Omental fat pad (tissue), 4 donors: Measurements from ENCODE around the gene ZFHX3. TPM values are rescaled to one million over a fixed set of nuclear protein-coding genes. Genes with fewer than 3 reads are reported as not detected.
"Not testable (repeated sequence)": the region's sequence is repeated elsewhere in the genome, so short reads cannot be mapped to it uniquely, and the experiment has no call there.

Experiments used
- ATAC-seq: fragments of 150-250 bp; one replicate; pipeline ENCODE4 v1.9.1; 2016; ENCODE audit warnings: mild to moderate bottlenecking, moderate library complexity; ENCODE audit not compliant: low FRiP score
- DNase-seq: peaks from one replicate; pipeline ENCODE4 v3.0.0-alpha.2; 2019; ENCODE audit warnings: low spot score
- total RNA-seq, 4 donors: library from RNA; depleted of rRNA; stranded (reverse); fragments of >200 nt; gene quantifications; one replicate each; pipeline ENCODE4 v1.1.0, GENCODE V29; 2016
- TF ChIP-seq, protein P1 (sequence below), 3 donors: fragments of 450-650 bp; IDR thresholded peaks; one replicate each; pipeline ENCODE4 v1.5.1; 2016 to 2017; ENCODE audit warnings: antibody characterized with exemption in 3 of 3, mild to moderate bottlenecking in 3 of 3, moderate library complexity in 2 of 3

The ZFHX3 gene
- total RNA-seq, 4 donors from 2014 or later, result 11.8 to 35.2 (median 13.7) TPM

DNA sequence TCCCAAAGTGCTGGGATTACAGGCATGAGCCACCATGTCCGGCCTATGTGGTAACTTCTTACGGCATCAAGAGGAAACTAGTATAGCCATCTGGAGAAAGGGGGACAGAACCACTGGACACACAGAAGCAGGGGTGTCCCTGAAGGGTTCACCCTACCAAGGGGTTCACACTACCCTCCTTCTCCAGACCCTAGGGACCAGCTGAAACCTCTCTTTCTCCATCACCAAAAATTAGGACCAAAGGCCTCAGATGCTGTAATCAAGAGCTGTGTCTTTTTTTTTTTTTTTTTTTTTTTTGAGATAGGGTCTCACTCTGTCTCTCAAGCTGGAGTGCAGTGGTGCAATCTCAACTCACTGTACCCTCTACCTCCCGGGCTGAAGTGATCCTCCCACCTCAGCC lies 33.2 kb downstream of the ZFHX3 start:
- ATAC-seq, result no peak
- TF ChIP-seq, protein P1, sequence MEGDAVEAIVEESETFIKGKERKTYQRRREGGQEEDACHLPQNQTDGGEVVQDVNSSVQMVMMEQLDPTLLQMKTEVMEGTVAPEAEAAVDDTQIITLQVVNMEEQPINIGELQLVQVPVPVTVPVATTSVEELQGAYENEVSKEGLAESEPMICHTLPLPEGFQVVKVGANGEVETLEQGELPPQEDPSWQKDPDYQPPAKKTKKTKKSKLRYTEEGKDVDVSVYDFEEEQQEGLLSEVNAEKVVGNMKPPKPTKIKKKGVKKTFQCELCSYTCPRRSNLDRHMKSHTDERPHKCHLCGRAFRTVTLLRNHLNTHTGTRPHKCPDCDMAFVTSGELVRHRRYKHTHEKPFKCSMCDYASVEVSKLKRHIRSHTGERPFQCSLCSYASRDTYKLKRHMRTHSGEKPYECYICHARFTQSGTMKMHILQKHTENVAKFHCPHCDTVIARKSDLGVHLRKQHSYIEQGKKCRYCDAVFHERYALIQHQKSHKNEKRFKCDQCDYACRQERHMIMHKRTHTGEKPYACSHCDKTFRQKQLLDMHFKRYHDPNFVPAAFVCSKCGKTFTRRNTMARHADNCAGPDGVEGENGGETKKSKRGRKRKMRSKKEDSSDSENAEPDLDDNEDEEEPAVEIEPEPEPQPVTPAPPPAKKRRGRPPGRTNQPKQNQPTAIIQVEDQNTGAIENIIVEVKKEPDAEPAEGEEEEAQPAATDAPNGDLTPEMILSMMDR (IDR thresholded peaks at IDR 0.05), result no peak
- DNase-seq, result no peak

DNA sequence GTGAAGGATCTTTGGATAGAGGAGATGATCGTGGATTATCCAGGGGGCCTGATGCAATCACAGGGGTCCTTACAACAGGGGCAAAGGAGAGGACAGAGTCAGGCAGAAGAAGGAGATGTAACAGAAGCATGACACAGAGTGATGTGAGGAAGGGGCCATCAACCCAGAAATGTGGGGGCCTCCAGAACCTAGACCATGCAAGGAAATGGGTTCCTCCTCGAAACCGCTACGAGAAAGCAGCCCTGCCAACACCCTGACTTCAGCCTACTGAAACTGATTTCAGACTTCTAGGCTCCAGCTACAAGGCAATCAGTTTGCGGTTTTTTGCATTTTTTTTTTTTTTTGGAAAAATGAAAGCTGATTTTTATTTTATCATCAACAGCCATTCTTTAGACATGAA lies 34.0 kb downstream of the ZFHX3 start:
- TF ChIP-seq, protein P1 (IDR thresholded peaks at IDR 0.05), result no peak
- no peak for ATAC-seq
- no peak for DNase-seq

DNA sequence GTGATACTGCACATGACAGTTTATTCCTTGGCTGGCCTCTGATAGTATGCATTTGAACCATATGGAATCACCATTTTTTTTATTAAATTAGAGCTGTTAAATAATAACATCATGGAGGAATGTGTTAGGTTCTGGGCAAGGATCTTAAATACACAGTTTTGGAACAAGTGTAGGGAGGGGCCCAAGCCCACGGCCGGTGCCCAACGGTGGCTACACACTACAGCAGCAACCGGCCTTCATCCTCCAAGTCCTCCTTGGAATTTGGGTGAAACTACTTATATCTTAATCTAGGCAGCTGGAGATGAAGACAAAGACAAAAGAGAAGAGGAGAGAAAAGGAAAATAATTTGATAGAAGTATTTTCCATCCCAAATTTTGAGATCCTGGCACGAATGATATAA lies 35.6 kb downstream of the ZFHX3 start:
- DNase-seq (no peak), ATAC-seq (no peak)
- TF ChIP-seq, protein P1 (IDR thresholded peaks at IDR 0.05), result no peak

DNA sequence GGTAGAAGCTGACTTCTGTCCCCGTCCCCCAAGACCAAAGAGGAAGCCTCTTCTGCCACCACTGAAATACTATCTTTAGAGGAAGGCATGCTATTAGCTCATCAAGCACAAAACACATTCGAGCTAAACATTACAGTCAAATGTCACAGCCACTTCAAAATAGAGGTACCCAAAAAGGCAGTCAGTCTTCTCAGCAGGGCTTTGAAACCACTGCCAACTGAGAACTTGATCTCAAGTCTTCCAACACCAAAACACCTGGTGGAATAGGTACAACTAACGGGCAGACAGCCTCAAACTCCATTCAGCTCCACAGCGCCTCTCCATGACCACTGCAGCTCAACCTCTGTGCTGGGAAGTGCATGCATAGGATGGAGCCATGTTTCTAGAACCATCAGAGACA lies 36.0 kb downstream of the ZFHX3 start:
- DNase-seq, result no peak
- no peak for ATAC-seq
- TF ChIP-seq, protein P1 (IDR thresholded peaks at IDR 0.05), result no peak

DNA sequence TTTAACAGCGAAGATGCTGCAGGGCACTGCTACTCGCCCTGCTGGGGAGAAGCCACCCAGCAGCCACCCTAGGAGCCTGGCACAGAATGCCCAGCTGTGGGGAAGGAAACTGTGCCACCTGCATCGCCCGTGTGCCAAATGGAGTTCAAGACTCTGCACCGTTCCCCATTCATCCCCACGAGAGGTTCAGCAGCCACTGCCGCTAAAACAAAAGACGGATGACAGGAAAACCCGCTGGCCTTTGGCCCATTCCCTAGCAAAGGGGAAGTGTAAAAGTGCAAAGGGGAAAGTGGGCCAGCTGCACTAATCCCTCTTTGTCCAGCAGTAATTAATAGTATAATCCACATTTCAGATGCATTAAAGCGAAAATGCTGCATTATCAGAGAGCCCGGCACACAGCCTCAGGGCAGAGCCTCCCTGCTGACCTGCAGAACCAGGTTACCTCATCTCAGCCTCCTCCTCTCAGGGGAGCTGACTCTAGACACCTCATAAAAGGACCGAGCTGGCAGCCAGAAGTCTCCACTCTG lies 37.7 kb downstream of the ZFHX3 start:
- TF ChIP-seq, protein P1 (IDR thresholded peaks at IDR 0.05), result no peak
- DNase-seq (no peak), ATAC-seq (no peak)

DNA sequence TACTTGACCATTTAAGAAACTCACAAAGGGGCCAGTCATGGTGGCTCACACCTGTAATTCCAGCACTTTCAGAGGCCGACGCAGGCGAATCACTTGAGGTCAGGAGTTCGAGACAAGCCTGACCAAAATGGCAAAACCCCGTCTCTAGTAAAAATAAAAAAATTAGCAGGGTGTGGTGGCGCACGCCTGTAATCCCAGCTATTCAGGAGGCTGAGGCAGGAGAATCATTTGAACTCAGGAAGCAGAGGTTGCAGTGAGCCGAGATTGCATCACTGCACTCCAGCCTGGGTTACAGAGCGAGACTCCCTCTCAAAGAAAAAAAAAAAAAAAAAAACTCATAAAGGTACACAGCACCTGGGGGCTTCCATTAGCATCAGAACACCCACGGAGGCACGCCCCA lies 38.2 kb downstream of the ZFHX3 start:
- DNase-seq, ATAC-seq: not testable (repeated sequence)

DNA sequence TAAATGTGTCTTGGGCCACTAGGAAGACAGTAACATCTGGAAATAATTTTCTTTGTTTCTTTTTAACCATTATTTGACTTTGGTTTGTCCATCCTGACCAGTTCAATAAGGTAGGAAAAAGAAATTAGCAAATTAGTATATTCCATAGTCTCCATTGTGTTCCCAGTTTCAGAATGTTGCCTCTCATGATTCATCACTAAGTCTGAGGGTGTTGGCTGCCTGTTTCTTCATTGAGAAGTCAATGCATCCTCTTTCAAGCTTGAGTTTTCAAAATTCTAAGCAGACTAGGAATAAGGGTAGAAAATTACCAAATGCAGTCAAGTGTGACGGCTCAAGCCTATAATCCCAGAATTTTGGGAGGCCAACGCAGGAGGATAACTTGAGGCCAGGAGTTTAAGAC lies 41.9 kb downstream of the ZFHX3 start:
- TF ChIP-seq, protein P1 (IDR thresholded peaks at IDR 0.05), result no peak
- no peak for ATAC-seq
- DNase-seq, result no peak

DNA sequence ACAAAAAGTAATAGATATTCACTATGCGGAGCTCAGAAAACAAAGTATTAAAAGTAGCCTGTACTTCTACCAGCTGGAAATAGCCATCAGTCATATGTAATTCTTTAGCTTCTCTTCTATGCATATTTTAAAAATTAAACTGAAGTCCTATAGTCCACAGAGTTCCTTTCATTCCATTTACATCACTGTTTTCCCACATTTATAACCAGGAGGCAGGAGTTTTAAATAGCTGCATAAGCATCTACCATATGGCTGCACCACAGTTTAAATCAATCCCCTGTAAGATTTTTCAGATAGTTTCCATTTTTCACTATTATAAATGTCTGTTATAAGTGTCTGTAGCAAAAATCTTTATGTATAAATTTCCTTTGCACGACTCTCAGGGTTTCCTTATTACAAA lies 45.1 kb downstream of the ZFHX3 start:
- TF ChIP-seq, protein P1 (IDR thresholded peaks at IDR 0.05), result no peak
- ATAC-seq (no peak), DNase-seq (no peak)
